ENCODE results near the gene FHL3. TPM values are rescaled to one million over a fixed set of nuclear protein-coding genes. Genes with fewer than 3 reads are reported as not detected.

Gene FHL3
- total RNA-seq, 4 donors from 2014 or later, result 6.2 to 18.7 (median 12.4) TPM

DNA sequence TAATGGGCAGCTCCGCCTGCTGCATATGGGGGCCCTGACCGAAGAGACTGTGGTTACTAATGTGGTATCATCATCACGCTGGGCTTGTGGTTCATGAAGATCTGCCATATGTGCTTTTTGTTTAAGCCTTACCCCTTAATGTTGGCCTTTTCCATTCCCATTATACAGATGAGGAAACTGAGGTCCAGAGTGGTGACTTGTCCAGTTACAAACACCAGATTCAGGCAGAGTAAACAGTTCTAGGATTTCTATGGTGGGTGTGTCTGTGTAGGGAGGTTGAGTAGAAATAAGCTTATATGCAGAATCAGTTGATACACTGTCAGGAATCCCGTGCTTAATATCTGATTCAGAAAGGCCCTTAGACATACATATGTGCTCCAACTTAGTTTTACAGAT is 7.9 kb upstream of the FHL3 start:
- TF ChIP-seq, protein P1, sequence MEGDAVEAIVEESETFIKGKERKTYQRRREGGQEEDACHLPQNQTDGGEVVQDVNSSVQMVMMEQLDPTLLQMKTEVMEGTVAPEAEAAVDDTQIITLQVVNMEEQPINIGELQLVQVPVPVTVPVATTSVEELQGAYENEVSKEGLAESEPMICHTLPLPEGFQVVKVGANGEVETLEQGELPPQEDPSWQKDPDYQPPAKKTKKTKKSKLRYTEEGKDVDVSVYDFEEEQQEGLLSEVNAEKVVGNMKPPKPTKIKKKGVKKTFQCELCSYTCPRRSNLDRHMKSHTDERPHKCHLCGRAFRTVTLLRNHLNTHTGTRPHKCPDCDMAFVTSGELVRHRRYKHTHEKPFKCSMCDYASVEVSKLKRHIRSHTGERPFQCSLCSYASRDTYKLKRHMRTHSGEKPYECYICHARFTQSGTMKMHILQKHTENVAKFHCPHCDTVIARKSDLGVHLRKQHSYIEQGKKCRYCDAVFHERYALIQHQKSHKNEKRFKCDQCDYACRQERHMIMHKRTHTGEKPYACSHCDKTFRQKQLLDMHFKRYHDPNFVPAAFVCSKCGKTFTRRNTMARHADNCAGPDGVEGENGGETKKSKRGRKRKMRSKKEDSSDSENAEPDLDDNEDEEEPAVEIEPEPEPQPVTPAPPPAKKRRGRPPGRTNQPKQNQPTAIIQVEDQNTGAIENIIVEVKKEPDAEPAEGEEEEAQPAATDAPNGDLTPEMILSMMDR (IDR thresholded peaks at IDR 0.05), result no peak
- TF ChIP-seq POLR2A (IDR thresholded peaks at IDR 0.05), result no peak

DNA sequence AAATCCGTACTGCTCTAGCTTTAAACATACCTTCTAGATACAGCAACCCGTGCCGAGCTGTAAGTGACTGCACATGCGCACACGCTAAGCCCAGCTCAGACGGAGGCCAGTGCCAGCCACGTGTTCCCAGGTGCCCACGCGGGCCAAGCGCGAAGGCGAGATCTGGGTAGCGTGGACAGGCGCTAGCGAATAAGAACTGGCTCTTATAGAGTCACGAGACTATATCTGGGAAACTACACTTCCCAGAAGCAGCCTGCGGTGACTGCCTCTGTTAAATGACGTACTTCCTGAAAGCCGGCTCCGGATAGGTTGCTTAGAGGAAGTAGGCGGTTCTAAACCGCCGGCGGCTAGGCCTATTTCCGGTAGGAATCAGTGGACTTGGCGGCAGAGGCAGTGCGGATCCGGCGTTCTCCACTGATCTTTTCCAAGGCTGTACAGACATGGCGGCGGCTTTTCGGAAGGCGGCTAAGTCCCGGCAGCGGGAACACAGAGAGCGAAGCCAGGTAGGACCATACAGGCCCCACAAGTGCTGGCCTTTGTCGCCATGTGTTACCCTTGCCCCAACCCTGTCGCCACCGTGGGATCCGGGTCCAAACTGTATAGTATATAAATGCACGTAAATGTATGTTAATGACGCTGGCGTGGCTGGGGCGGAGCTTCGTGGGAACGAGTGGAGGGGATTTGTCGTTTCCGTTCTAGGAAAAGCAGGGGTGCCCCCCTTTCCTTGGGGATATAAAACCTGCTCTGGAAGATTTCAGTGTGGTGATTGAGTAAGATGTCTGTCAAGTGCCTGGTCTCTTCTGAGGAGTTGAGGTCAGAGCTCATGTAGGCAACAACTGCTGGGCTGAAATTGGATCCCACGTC is 7.3 kb upstream of the FHL3 start, which contains the start of gene UTP11:
Gene UTP11, plus strand, starts transcription at position 372 of the 864 bp plus-strand sequence. Its CDS starts 69 bp downstream, at position 441.
- Histone ChIP-seq H3K9me3 (no peaks in the 10 kb centered on the region), H3K36me3 (peaks cover 0 to 25% (median 11%) of the 10 kb centered on the region in 3 donors), H3K27ac (peak within 1 kb of the TSS; percentile 84 to 97 (median 94)), H3K27me3 (no peaks in the 10 kb centered on the region), H3K4me3 (peak within 1 kb of the TSS; percentile 49 to 96 (median 71)), H3K4me1 (peaks cover 23 to 55% (median 47%) of the 10 kb centered on the region in 3 donors)
- DNase-seq, result peak; percentile 86
- WGBS, 2 donors, result 1 to 4% methylated on average over 14 to 41 of the region's 49 CpGs
- peak in 3 of 4 donors; percentile 42 to 82 (median 61) for TF ChIP-seq POLR2A (IDR thresholded peaks at IDR 0.05)
- TF ChIP-seq, protein P1 (IDR thresholded peaks at IDR 0.05), result no peak
- intact Hi-C loops (cut with DNase I), result no loop called here

More for the DNA sequence above, 7.9 kb upstream of the FHL3 start:
- peaks cover 0 to 31% (median 17%) of the 10 kb centered on the region in 3 donors for H3K36me3 ChIP-seq
- H3K4me1 ChIP-seq, result peaks cover 23 to 60% (median 47%) of the 10 kb centered on the region in 3 donors
- intact Hi-C loops (cut with DNase I), result no loop called here
- H3K27ac ChIP-seq, result peak overlapping the region; percentile 84 to 97 (median 94)
- DNase-seq, result no peak
- no peaks in the 10 kb centered on the region for H3K27me3 ChIP-seq
- no peaks in the 10 kb centered on the region for H3K9me3 ChIP-seq
- peak overlapping the region; percentile 49 to 96 (median 71) for H3K4me3 ChIP-seq
- WGBS, 2 donors, result 6 to 19% methylated on average over 2 to 3 of the region's 4 CpGs

DNA sequence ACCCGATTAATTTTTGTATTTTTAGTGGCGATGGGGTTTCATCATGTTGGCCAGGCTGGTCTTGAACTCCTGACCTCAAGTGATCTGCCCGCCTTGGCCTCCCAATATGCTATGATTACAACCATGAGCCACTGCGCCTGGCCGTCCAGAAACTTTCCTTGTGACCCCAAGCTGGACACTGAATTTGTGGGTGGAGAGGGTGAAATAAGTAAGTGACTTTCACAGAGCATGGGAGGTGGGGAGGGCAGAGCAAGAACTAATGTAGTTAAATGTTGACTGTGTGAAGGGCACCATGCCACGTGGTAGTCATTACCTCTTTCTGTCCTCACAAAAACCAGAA is 4.5 kb upstream of the FHL3 start:
- 83 to 94% methylated on average over 5 of the region's 6 CpGs for WGBS, 2 donors
- TF ChIP-seq, protein P1 (IDR thresholded peaks at IDR 0.05), result no peak
- no peak for TF ChIP-seq POLR2A (IDR thresholded peaks at IDR 0.05)
- H3K27ac ChIP-seq, result no peak overlapping the region
- H3K27me3 ChIP-seq, result no peaks in the 10 kb centered on the region
- H3K4me1 ChIP-seq, result peaks cover 12 to 41% (median 23%) of the 10 kb centered on the region in 3 donors
- H3K36me3 ChIP-seq, result no peaks in the 10 kb centered on the region
- H3K9me3 ChIP-seq, result no peaks in the 10 kb centered on the region
- no peak for DNase-seq
- no peak overlapping the region for H3K4me3 ChIP-seq
- intact Hi-C loops (cut with DNase I), result no loop called here

DNA sequence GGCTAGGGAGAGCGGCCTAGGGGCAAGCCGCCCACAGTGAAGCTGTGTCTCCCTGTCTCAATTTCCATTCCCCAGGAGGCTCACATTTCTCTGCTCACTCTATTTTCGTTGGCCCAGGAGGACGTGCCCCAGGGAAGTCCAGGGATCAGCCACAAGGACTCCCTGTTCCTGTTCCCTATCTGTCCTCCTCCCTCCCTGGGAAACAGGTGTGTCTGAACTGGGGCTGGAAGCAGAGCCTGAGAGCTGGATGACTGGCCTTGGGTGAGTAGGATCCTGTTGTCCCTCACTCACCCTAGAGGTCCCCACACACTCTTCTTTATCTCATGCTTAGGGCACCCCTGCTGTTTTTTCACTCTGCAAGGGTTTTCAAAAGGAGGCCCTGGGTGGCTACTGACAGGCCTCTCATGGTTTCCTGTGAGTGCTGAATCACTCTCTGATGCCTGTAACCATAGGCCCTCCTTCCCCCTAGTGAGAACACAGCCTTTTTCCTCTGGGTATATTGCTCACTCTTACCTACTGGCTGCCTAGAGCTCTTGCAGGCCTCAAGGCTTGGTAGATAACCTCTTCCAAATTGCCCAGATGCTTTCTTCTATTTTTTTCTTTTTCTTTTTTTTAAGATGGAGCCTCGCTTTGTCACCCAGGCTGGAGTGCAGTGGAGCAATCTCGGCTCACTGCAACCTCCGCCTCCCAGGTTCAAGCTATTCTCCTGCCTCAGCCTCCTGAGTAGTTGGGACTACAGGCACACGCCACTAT is 4.0 kb upstream of the FHL3 start:
- intact Hi-C loops (cut with DNase I), result no loop called here
- H3K9me3 ChIP-seq, result no peaks in the 10 kb centered on the region
- H3K36me3 ChIP-seq, result no peaks in the 10 kb centered on the region
- H3K27ac ChIP-seq, result peak overlapping the region in 2 of 4 donors; percentile 21 to 55
- no peak overlapping the region for H3K4me3 ChIP-seq
- TF ChIP-seq, protein P1 (IDR thresholded peaks at IDR 0.05), result no peak
- no peak for TF ChIP-seq POLR2A (IDR thresholded peaks at IDR 0.05)
- 73 to 80% methylated on average over 6 to 7 of the region's 8 CpGs for WGBS, 2 donors
- peaks cover 7 to 41% (median 18%) of the 10 kb centered on the region in 3 donors for H3K4me1 ChIP-seq
- H3K27me3 ChIP-seq, result no peaks in the 10 kb centered on the region
- DNase-seq, result no peak

All from esophagus squamous epithelium (tissue), 5 donors.